NT2/D1 (cell line): ENCODE data around the gene ITGA5.

Experiments used
- SUZ12 ChIP-seq: IDR thresholded peaks from 2 replicates; pipeline ENCODE4 v1.6.1; 2011; ENCODE audit not compliant: insufficient read length, insufficient read depth; ENCODE audit errors: extremely low read depth
- ZNF274 ChIP-seq: IDR thresholded peaks from 2 replicates; pipeline ENCODE4 v1.6.1; 2011; ENCODE audit warnings: mild to moderate bottlenecking, low read depth, low read length

DNA sequence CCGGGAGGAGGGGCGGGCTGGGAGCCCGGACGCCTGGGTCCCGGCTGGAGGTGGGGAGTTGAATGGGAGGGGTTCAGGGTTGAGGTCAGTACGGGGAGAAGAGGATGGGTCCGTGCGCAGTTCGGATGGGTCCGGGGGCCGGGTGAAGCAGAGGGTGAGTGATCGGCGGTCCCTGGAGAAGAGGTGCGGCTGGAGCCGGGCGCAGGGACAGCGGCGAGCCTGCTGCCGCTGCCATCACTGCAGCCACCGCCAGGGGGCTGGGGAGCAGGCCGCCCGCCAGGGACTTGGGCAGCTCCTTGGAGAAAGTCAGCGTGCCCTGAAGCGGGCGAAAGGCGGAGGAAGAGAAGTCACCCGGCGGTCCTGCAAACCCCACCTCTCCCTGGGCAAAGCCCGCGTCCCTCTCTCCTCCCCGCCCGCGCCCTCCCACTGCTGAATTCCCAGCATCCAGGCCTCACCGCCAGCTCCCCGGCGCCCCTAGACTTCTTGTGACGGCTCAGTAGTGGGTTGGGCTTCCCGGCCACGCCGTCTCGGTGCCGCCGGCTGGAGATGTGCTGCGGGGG lies 48.8 kb downstream of the ITGA5 start:
- TF ChIP-seq ZNF274 = no peak
- TF ChIP-seq SUZ12 = no peak
